Fibroblast of villous mesenchyme (primary cell): Measurements from ENCODE around the gene GALNS. TPM values are rescaled to one million over a fixed set of nuclear protein-coding genes. Genes with fewer than 3 reads are reported as not detected.

Source experiments
- DNase-seq: peaks from one replicate; pipeline ENCODE4 v3.0.0-alpha.2; 2010; ENCODE audit warnings: low read depth
- H3K4me3 ChIP-seq: 2 replicates; pipeline ENCODE4 v1.5.1; 2011; ENCODE audit warnings: low read depth, mild to moderate bottlenecking, low read length
- CTCF ChIP-seq: IDR thresholded peaks from 2 replicates; pipeline ENCODE4 v1.5.1; 2012; ENCODE audit warnings: low read depth, mild to moderate bottlenecking, low read length; ENCODE audit not compliant: insufficient read depth
- total RNA-seq: library from RNA; depleted of rRNA; stranded (reverse); fragments of >200 nt; gene quantifications from 2 replicates; pipeline ENCODE4 v1.2.3, GENCODE V29; 2012

Gene GALNS
- total RNA-seq, 1 donor = 26.3 TPM

GRCh38 chr16:88836791-88837190, 20.0 kb downstream of the GALNS start:
- no peak for TF ChIP-seq CTCF
- DNase-seq = no peak
- H3K4me3 ChIP-seq = no peak overlapping the region

- no peak overlapping the region for H3K4me3 ChIP-seq
- no peak for TF ChIP-seq CTCF
- no peak for DNase-seq
Measured at GRCh38 chr16:88835818-88836217, 20.9 kb downstream of the GALNS start.

DNA sequence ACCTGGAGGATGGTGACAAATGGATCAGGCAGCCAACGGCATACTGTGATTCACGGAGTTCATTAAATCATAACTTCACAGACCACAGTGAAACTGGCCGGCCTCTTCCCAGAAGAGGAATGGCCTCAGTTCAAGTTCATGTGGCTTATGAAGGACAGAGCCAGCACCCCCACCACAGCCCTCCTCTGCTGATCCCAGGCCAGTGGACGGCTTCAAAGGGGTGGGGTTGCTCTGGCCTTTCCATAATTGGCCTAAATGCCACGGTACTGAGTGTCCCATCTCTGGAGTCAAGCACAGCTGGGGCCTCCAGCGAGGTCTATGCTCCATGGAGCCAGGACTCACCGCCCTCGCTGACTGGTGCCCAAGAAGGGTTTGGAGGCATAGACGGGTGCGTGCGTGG, 21.4 kb downstream of the GALNS start:
- DNase-seq = no peak
- TF ChIP-seq CTCF = no peak
- H3K4me3 ChIP-seq = no peak overlapping the region

DNA sequence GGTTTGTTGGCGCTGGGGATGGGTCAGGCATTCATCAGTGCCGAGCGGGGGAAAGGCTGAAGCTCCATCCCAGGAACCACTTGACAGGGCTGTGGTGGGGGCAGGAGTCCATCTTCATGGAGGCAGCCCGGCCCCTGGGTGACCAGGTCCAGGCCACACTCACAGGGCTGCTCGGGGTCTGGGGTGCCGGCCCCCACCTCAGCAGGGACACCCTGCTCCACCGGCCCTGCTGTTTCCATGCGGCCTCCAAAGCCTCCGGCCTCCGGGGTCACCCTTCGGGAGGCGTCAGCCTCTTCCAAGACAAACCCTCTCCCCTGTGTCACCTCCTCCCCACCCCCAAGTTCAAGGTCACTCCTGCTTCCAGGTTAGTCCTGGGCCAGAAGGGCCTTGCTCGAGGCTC, 22.1 kb downstream of the GALNS start:
- H3K4me3 ChIP-seq = no peak overlapping the region
- DNase-seq = no peak
- TF ChIP-seq CTCF = no peak

DNA sequence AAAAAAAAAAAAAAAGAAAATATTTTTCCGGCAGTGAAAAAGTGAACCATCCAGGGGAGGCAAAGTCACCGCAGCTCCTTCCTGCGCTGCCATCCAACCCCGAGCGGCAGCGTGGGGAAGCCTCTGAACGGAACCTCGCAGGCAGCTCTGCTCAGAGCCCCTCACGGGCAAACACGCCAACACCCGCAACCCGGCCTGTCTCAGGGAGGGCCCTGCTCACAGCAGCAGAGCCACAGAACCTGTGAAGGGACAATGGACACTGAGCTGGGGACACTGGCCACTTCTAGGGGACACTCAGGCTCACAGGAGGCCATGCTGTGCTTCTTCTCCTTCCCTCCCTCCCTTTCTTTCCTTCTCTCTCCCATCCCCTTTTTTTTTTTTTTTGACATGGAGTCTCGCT, 23.7 kb downstream of the GALNS start:
- TF ChIP-seq CTCF = no peak
- H3K4me3 ChIP-seq = no peak overlapping the region
- DNase-seq = no peak

DNA sequence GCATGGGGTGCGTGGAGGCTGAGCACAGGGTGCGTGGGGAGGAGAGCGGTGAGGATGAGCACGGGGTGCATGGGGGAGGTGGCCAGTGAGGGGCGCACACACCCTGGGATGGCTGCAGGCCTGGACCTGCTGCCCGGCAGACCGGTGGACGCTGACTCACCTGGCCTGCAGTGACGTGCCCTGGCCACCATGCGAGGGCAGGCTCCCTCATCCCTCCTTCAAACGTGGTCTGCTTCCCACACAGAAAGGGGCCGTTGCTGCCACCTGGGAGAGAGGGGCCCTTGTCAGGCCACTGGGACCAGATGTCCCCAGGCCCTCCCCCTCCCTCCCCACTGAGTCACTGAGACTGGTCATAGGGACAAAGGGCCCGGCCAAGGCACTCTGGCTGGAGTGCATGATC, 24.9 kb downstream of the GALNS start:
- DNase-seq = no peak
- no peak overlapping the region for H3K4me3 ChIP-seq
- no peak for TF ChIP-seq CTCF

GRCh38 chr16:88830783-88831182, 26.0 kb downstream of the GALNS start:
- no peak for DNase-seq
- TF ChIP-seq CTCF = no peak
- no peak overlapping the region for H3K4me3 ChIP-seq
